Vagina (tissue), 2 donors: ENCODE data around the gene CHAT. TPM values are rescaled to one million over a fixed set of nuclear protein-coding genes. Genes with fewer than 3 reads are reported as not detected.
A peak's percentile ranks its signal among the peaks of the same experiment; 100 is the strongest.

Experiments
- DNase-seq, 2 donors: peaks; one replicate each; pipeline ENCODE4 v3.0.0-alpha.2; 2017; ENCODE audit errors: extremely low spot score in 2 of 2
- H3K27ac ChIP-seq: fragments of 200-600 bp; sonication (generic); one replicate; pipeline ENCODE4 v1.5.1; 2019
- H3K27me3 ChIP-seq: fragments of 200-600 bp; sonication (generic); one replicate; pipeline ENCODE4 v1.5.1; 2019
- H3K36me3 ChIP-seq, 2 donors: fragments of 200-600 bp; sonication (generic); one replicate each; pipeline ENCODE4 v1.5.1; 2017 to 2019
- H3K4me1 ChIP-seq: fragments of 200-600 bp; sonication (generic); one replicate; pipeline ENCODE4 v1.5.1; 2019
- H3K4me3 ChIP-seq, 2 donors: fragments of 200-600 bp; sonication (generic); 1 replicate in 1 of 2; 2 replicates in 1 of 2; pipeline ENCODE4 v1.5.1; 2016 to 2019
- H3K9me3 ChIP-seq: fragments of 200-600 bp; sonication (generic); one replicate; pipeline ENCODE4 v1.5.1; 2019
- CTCF ChIP-seq, 3 experiments: fragments of 450-650 bp in 2 of 3; fragments of 200-600 bp in 1 of 3; sonication (generic) in 1 of 3; IDR thresholded peaks; one replicate each; pipeline ENCODE4 v1.5.1; 2017 to 2019; ENCODE audit warnings: antibody characterized with exemption in 3 of 3, mild to moderate bottlenecking in 2 of 3, moderate library complexity in 2 of 3
- POLR2A ChIP-seq, 2 donors: fragments of 450-650 bp; IDR thresholded peaks; one replicate each; pipeline ENCODE4 v1.6.1; 2017; ENCODE audit warnings: antibody characterized with exemption in 2 of 2, mild to moderate bottlenecking in 2 of 2, moderate library complexity in 2 of 2
- POLR2AphosphoS5 ChIP-seq, 2 donors: sonication (generic); formaldehyde crosslinking; IDR thresholded peaks; one replicate each; pipeline ENCODE4 v1.9.0; 2017; ENCODE audit warnings: antibody characterized with exemption in 2 of 2, mild to moderate bottlenecking in 2 of 2, low read depth in 1 of 2; ENCODE audit not compliant: insufficient read depth in 1 of 2
- intact Hi-C: fragments of 100-400 bp; cut with DNase I; formaldehyde crosslinking; loops from one replicate; pipeline ENCODE4 v1.15.1; 2023
- total RNA-seq: library from RNA; depleted of rRNA; stranded (reverse); fragments of >200 nt; gene quantifications from one replicate; pipeline ENCODE4 v1.2.3, GENCODE V29; 2016

The CHAT gene
- total RNA-seq, 1 donor from 2014 or later: not detected

- Histone ChIP-seq H3K4me3 (no peak overlapping the region), H3K9me3 (no peaks in the 10 kb centered on the region), H3K27ac (no peak overlapping the region), H3K36me3 (no peaks in the 10 kb centered on the region), H3K4me1 (peaks cover 36% of the 10 kb centered on the region), H3K27me3 (peaks cover 12% of the 10 kb centered on the region)
- intact Hi-C loops: loop anchor here (5.0 kb wide), 1 partner anchor 1263 kb away; no protein-coding TSS in a partner anchor
- DNase-seq: no peak
- TF ChIP-seq POLR2AphosphoS5 (IDR thresholded peaks at IDR 0.05; ENCODE audit: insufficient read depth in 1 of 2, low read depth in 1 of 2) (no peak), CTCF (IDR thresholded peaks at IDR 0.05) (no peak), POLR2A (IDR thresholded peaks at IDR 0.05) (no peak)
These were observed 4.9 kb upstream of the CHAT start for GRCh38 chr10:49609006-49609282.

GRCh38 chr10:49609283-49610113 is 4.3 kb upstream of the CHAT start:
- no peak for DNase-seq
- intact Hi-C loops: loop anchor here (5.0 kb wide), 1 partner anchor 1263 kb away; no protein-coding TSS in a partner anchor

GRCh38 chr10:49610114-49610457 is 3.8 kb upstream of the CHAT start, which contains the start of gene SLC18A3:
TSS of gene SLC18A3 (plus strand) at chr10:49610310. CDS start at chr10:49610741, 431 bp downstream.
- no peaks in the 10 kb centered on the region for H3K9me3 ChIP-seq
- intact Hi-C loops: no loop called here
- H3K4me3 ChIP-seq: peak within 1 kb of the TSS in 1 of 2 donors; percentile 10
- H3K27ac ChIP-seq: no peak within 1 kb of the TSS
- peaks cover 12% of the 10 kb centered on the region for H3K27me3 ChIP-seq
- DNase-seq: no peak
- peaks cover 36% of the 10 kb centered on the region for H3K4me1 ChIP-seq
- no peaks in the 10 kb centered on the region for H3K36me3 ChIP-seq
- TF ChIP-seq POLR2A (IDR thresholded peaks at IDR 0.05) (no peak), CTCF (IDR thresholded peaks at IDR 0.05) (no peak), POLR2AphosphoS5 (IDR thresholded peaks at IDR 0.05; ENCODE audit: insufficient read depth in 1 of 2, low read depth in 1 of 2) (no peak)

More at GRCh38 chr10:49609283-49610113, 4.3 kb upstream of the CHAT start:
- Histone ChIP-seq H3K27me3 (peaks cover 12% of the 10 kb centered on the region), H3K36me3 (no peaks in the 10 kb centered on the region), H3K27ac (no peak overlapping the region), H3K4me3 (peak overlapping the region in 1 of 2 donors; percentile 10), H3K4me1 (peaks cover 36% of the 10 kb centered on the region), H3K9me3 (no peaks in the 10 kb centered on the region)
- TF ChIP-seq CTCF (IDR thresholded peaks at IDR 0.05): no peak
- TF ChIP-seq POLR2AphosphoS5 (IDR thresholded peaks at IDR 0.05; ENCODE audit: insufficient read depth in 1 of 2, low read depth in 1 of 2): no peak
- TF ChIP-seq POLR2A (IDR thresholded peaks at IDR 0.05): no peak

GRCh38 chr10:49610458-49611165 is 3.2 kb upstream of the CHAT start:
- TF ChIP-seq CTCF (IDR thresholded peaks at IDR 0.05) (no peak), POLR2AphosphoS5 (IDR thresholded peaks at IDR 0.05; ENCODE audit: insufficient read depth in 1 of 2, low read depth in 1 of 2) (no peak), POLR2A (IDR thresholded peaks at IDR 0.05) (no peak)
- Histone ChIP-seq H3K27me3 (peaks cover 12% of the 10 kb centered on the region), H3K4me1 (peaks cover 36% of the 10 kb centered on the region), H3K9me3 (no peaks in the 10 kb centered on the region), H3K36me3 (no peaks in the 10 kb centered on the region), H3K27ac (no peak overlapping the region), H3K4me3 (peak overlapping the region in 1 of 2 donors; percentile 10)
- no peak for DNase-seq
- intact Hi-C loops: no loop called here
